ENCODE data around the gene TMOD3. TPM values are rescaled to one million over a fixed set of nuclear protein-coding genes. Genes with fewer than 3 reads are reported as not detected.

The TMOD3 gene
- total RNA-seq, 2 donors from 2014 or later, result 68.4 to 78.6 TPM

DNA sequence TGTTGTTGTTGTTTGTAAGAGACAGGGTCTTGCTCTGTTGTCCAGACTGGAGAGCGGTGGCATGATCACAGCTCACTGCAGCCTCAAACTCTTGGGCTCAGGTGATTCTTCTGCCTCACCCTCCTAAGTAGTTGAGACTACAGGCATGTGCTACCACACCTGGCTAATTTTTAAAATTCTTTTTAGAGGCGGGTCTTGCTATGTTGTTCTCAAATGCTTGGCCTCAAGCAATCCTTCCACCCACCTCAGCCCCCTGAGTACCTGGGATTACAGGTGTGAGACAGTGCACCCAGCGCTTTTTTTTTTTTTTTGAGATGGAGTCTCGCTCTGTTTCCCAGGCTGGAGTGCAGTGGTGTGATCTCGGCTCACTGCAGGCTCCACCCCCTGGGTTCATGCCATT is 46.7 kb downstream of the TMOD3 start:
- H3K4me1 ChIP-seq, result peaks cover 5% of the 10 kb centered on the region
- no peak overlapping the region for H3K27ac ChIP-seq
- DNase-seq, result no peak
- intact Hi-C loops (cut with DNase I), result no loop called here
- H3K4me3 ChIP-seq, result no peak overlapping the region
- TF ChIP-seq, protein P1, sequence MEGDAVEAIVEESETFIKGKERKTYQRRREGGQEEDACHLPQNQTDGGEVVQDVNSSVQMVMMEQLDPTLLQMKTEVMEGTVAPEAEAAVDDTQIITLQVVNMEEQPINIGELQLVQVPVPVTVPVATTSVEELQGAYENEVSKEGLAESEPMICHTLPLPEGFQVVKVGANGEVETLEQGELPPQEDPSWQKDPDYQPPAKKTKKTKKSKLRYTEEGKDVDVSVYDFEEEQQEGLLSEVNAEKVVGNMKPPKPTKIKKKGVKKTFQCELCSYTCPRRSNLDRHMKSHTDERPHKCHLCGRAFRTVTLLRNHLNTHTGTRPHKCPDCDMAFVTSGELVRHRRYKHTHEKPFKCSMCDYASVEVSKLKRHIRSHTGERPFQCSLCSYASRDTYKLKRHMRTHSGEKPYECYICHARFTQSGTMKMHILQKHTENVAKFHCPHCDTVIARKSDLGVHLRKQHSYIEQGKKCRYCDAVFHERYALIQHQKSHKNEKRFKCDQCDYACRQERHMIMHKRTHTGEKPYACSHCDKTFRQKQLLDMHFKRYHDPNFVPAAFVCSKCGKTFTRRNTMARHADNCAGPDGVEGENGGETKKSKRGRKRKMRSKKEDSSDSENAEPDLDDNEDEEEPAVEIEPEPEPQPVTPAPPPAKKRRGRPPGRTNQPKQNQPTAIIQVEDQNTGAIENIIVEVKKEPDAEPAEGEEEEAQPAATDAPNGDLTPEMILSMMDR (IDR thresholded peaks at IDR 0.05), result no peak
- no peaks in the 10 kb centered on the region for H3K9me3 ChIP-seq
- H3K9ac ChIP-seq (ENCODE audit: low read depth in 2 of 2, low read length in 2 of 2), result no peak overlapping the region
- H3K36me3 ChIP-seq, result no peaks in the 10 kb centered on the region
- no peaks in the 10 kb centered on the region for H3K27me3 ChIP-seq

DNA sequence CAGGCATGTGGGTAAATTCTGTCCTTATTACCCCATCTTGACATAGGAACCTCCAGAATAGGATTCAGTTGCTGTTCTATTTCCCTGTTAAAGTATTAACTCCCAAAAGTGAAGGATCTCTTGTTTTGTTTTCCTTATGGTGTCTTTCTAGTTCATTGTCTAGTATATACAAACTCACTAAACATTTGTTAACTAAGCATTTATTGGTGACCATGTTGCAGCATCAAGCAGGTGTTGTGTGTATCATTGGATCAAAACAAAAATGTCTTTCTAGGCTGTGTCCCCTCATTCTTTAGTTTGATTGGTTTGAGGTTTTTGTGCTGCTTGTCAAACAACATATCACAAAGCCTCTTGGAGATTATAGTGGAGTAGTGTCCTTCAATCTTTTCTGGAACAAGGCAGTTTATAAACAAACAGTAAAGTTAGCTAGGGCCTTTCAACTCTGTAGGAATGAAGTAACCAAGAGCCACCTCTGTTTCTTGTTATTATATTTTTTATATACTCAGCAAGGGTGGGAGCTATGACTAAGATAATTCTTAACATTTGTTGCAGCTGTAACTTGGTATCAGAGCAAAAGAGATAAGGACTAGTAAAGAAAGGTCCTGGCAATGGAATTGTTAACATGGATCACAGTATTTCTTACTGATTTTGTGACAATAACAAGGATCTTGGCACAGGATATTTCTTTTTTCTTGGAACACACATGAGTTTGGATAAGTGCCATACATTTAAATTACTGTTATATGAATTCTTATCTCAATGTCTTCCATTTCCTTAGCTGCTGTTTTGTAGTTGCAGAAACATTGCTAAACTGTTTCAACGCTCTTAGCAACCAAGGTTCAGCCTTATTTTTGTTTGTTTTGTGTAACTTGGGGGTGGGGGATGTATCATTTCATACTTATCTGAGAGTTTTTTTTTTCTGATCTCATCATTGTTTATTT is 49.3 kb downstream of the TMOD3 start:
- intact Hi-C loops (cut with DNase I), result no loop called here
- TF ChIP-seq, protein P1 (IDR thresholded peaks at IDR 0.05), result no peak
- Histone ChIP-seq H3K9me3 (no peaks in the 10 kb centered on the region), H3K27ac (peak overlapping the region; percentile 18), H3K36me3 (no peaks in the 10 kb centered on the region), H3K27me3 (no peaks in the 10 kb centered on the region), H3K9ac (ENCODE audit: low read depth in 2 of 2, low read length in 2 of 2) (peak overlapping the region in 1 of 2 donors; percentile 8), H3K4me3 (no peak overlapping the region), H3K4me1 (peaks cover 5% of the 10 kb centered on the region)
- DNase-seq, result no peak

DNA sequence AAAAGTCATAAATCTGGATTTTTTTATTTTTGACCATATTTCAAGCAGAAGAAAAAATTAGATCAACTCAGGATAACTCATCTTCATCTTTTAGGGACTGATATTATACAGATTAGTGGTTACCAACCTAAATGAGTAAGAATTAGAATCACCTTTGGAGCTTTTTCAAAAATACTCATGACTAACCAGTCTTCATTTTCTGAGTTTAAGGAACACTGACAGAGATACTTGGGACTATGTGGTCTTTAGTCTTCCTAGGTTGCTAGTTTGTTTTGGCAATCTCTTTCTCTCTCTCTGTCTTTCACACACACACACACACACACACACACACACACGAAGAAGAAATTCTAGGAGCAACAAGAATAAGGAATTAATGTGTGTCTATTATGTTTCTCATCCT is 50.1 kb downstream of the TMOD3 start:
- Histone ChIP-seq H3K9ac (ENCODE audit: low read depth in 2 of 2, low read length in 2 of 2) (no peak overlapping the region), H3K4me1 (peaks cover 5% of the 10 kb centered on the region), H3K27ac (no peak overlapping the region), H3K9me3 (no peaks in the 10 kb centered on the region), H3K4me3 (no peak overlapping the region), H3K36me3 (no peaks in the 10 kb centered on the region), H3K27me3 (no peaks in the 10 kb centered on the region)
- TF ChIP-seq, protein P1 (IDR thresholded peaks at IDR 0.05), result no peak
- intact Hi-C loops (cut with DNase I), result no loop called here
- no peak for DNase-seq

DNA sequence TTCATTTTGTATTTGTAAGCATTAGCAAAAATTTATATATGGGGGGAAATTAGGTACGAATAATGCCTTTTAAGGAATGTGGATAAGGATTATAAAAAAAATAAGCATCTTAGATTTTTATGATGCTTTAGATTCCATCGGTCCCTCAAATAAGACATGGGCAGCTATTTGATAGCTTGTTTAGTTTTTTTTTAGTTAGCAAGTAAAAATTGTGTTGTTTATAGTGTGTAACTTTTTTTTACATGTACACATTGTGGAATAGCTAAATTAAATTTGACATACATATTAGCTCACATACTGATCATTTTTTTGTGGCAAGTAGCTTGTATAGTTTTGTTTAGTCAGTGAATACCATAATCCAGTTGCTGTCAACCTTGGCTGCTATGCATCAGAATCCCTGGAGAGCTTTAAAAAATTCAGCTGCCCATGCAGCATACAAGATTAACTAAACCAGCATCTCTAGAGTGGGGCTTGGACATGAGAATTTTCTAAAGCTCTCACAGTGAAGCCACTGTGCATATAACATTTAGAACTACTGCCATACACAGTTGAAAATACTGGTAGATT is 53.9 kb downstream of the TMOD3 start:
- TF ChIP-seq, protein P1 (IDR thresholded peaks at IDR 0.05), result no peak
- no peaks in the 10 kb centered on the region for H3K4me1 ChIP-seq

DNA sequence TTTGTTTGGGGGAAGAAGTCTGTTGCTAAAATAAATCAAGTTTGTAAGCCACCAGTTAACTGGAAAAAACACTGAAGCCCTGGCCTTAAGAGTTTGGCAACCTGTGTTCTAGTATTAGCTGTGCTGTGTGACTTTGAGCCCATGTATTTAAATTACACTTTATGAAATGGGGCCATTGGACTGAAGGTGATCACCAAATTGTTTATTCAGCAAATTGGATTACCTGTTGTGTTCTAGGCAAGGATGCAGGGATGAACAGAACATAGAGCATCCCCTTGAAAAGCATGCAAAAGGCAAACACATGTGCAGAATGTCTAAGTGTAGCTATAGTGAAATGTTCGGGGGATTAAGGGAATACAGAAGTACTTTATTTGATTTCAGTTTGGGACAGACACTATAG is 54.6 kb downstream of the TMOD3 start:
- no peak overlapping the region for H3K4me3 ChIP-seq
- H3K9ac ChIP-seq (ENCODE audit: low read depth in 2 of 2, low read length in 2 of 2), result no peak overlapping the region
- TF ChIP-seq, protein P1 (IDR thresholded peaks at IDR 0.05), result no peak
- no peak overlapping the region for H3K27ac ChIP-seq
- intact Hi-C loops (cut with DNase I), result no loop called here
- no peaks in the 10 kb centered on the region for H3K27me3 ChIP-seq
- H3K36me3 ChIP-seq, result no peaks in the 10 kb centered on the region
- DNase-seq, result no peak
- no peaks in the 10 kb centered on the region for H3K4me1 ChIP-seq
- no peaks in the 10 kb centered on the region for H3K9me3 ChIP-seq

More for the DNA sequence above, 53.9 kb downstream of the TMOD3 start:
- no peak overlapping the region for H3K9ac ChIP-seq (ENCODE audit: low read depth in 2 of 2, low read length in 2 of 2)
- no peak overlapping the region for H3K27ac ChIP-seq
- H3K9me3 ChIP-seq, result no peaks in the 10 kb centered on the region
- no peaks in the 10 kb centered on the region for H3K36me3 ChIP-seq
- DNase-seq, result no peak
- no peaks in the 10 kb centered on the region for H3K27me3 ChIP-seq
- H3K4me3 ChIP-seq, result no peak overlapping the region
- intact Hi-C loops (cut with DNase I), result no loop called here
